ENCODE data around the gene WSCD1. TPM values are rescaled to one million over a fixed set of nuclear protein-coding genes. Genes with fewer than 3 reads are reported as not detected.

Gene WSCD1
- total RNA-seq, 2 experiments from 2014 or later, result not detected

DNA sequence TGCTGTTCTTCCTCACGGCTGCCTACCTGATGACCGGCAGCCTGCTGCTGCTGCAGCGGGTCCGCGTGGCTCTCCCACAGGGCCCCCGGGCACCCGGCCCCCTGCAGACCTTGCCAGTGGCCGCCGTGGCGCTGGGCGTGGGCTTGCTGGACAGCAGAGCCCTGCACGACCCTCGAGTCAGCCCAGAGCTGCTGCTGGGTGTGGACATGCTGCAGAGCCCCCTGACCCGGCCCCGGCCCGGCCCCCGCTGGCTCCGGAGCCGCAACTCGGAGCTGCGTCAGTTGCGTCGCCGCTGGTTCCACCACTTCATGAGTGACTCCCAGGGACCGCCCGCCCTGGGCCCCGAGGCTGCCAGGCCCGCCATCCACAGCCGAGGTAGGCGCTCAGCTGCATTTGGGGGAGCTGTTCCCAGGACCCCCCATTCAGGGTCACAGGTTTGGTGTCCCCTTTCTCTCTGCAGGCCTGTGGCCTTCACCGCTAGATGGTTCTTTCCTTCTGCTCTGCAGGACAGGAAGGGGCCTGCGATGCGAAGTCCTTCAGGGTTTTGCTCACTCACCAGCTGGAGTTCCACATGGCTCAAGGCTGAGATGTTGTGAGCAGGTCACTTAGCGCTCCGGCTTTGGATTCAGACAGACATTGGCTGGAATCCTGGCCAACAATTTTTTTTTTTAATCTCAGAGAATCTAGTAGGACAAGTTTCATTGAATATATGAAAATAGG lies 10.7 kb downstream of the WSCD1 start:
- ChIA-PET POLR2A (no interaction called here), CTCF (ENCODE audit: unreplicated experiment) (no interaction called here)
- no peak overlapping the region for H2AFZ ChIP-seq (ENCODE audit: low read length)
- no peak overlapping the region for H3K27ac ChIP-seq (ENCODE audit: low read depth, low read length, poor library complexity, severe bottlenecking)
- H3K9me2 ChIP-seq (ENCODE audit: insufficient read depth, low read length), result no peaks in the 10 kb centered on the region
- TF ChIP-seq CTCF (conservative IDR thresholded peaks at IDR 0.05; ENCODE audit: low read length) (no peak), EZH2phosphoT487 (IDR thresholded peaks at IDR 0.05; ENCODE audit: borderline replicate concordance, low read depth, low read length) (no peak)
- H3K4me2 ChIP-seq (ENCODE audit: low read length), result no peak overlapping the region
- H4K20me1 ChIP-seq (ENCODE audit: insufficient read depth, low read length), result no peaks in the 10 kb centered on the region
- no peak for DNase-seq (ENCODE audit: low spot score)
- no peaks in the 10 kb centered on the region for H3K4me1 ChIP-seq (ENCODE audit: insufficient read depth, low read length, poor library complexity, severe bottlenecking)
- H3K9me3 ChIP-seq (ENCODE audit: low read length), result no peaks in the 10 kb centered on the region
- H3K79me2 ChIP-seq (ENCODE audit: insufficient read depth, low read depth, low read length), result no peaks in the 10 kb centered on the region
- no TSS peak for BruUV-seq (replicated peaks)
- no peaks in the 10 kb centered on the region for H3K36me3 ChIP-seq (ENCODE audit: insufficient read depth, low read length)
- intact Hi-C loops (cut with micrococcal nuclease; ENCODE audit: unreplicated experiment), result no loop called here
- no peak overlapping the region for H3K4me3 ChIP-seq (ENCODE audit: low read depth, low read length, poor library complexity, severe bottlenecking)

- no peak for DNase-seq (ENCODE audit: low spot score)
- CTCF ChIA-PET (ENCODE audit: unreplicated experiment), result no interaction called here
- Histone ChIP-seq H3K4me1 (ENCODE audit: insufficient read depth, low read length, poor library complexity, severe bottlenecking) (no peaks in the 10 kb centered on the region), H2AFZ (ENCODE audit: low read length) (no peak overlapping the region), H4K20me1 (ENCODE audit: insufficient read depth, low read length) (no peaks in the 10 kb centered on the region), H3K9me2 (ENCODE audit: insufficient read depth, low read length) (no peaks in the 10 kb centered on the region), H3K9me3 (ENCODE audit: low read length) (no peaks in the 10 kb centered on the region), H3K36me3 (ENCODE audit: insufficient read depth, low read length) (no peaks in the 10 kb centered on the region), H3K27ac (ENCODE audit: low read depth, low read length, poor library complexity, severe bottlenecking) (no peak overlapping the region), H3K4me3 (ENCODE audit: low read depth, low read length, poor library complexity, severe bottlenecking) (no peak overlapping the region), H3K4me2 (ENCODE audit: low read length) (no peak overlapping the region), H3K79me2 (ENCODE audit: insufficient read depth, low read depth, low read length) (no peaks in the 10 kb centered on the region)
- BruUV-seq (replicated peaks), result no TSS peak
- POLR2A ChIA-PET, result interaction anchor here (0.5 kb wide), 1 partner anchor 40 kb away, joined by 6 read pairs; no protein-coding TSS in a partner anchor
- intact Hi-C loops (cut with micrococcal nuclease; ENCODE audit: unreplicated experiment), result no loop called here
- TF ChIP-seq CTCF (conservative IDR thresholded peaks at IDR 0.05; ENCODE audit: low read length), result no peak
- no peak for TF ChIP-seq EZH2phosphoT487 (IDR thresholded peaks at IDR 0.05; ENCODE audit: borderline replicate concordance, low read depth, low read length)
Observed at GRCh38 chr17:6082335-6082734, 12.2 kb downstream of the WSCD1 start.

Measured in OCI-LY7 (cell line).